Endothelial cell of umbilical vein (primary cell): ENCODE results near the gene MCM3AP. TPM values are rescaled to one million over a fixed set of nuclear protein-coding genes. Genes with fewer than 3 reads are reported as not detected.
"Not testable (repeated sequence)": the region's sequence is repeated elsewhere in the genome, so short reads cannot be mapped to it uniquely, and the experiment has no call there.

Experiments
- BruUV-seq: library from RNA; stranded (reverse); fragments of 400-500 nt; replicated peaks from 2 replicates; lab custom pipeline; 2021; lab: Mats Ljungman, UMichigan
- CTCF ChIA-PET: fragments of 300-600, 350-600 bp; sonication (Branson Sonifier 250); formaldehyde crosslinking; loops from one replicate; lab custom pipeline; 2021; ENCODE audit warnings: antibody characterized with exemption, inconsistent platforms; lab: Charles Lee
- POLR2A ChIA-PET: fragments of 300-600, 350-600 bp; sonication (Branson Sonifier 250); formaldehyde crosslinking; loops from one replicate; lab custom pipeline; 2021; ENCODE audit warnings: antibody characterized with exemption, inconsistent platforms; lab: Charles Lee
- DNase-seq: peaks from one replicate; pipeline ENCODE4 v3.0.0-alpha.2; 2011; ENCODE audit warnings: low read depth, low spot score
- FAIRE-seq: peaks from 2 replicates; lab custom pipeline; 2011; peaks lifted over from hg19 to GRCh38; lab: Jason Lieb, UNC
- H2AFZ ChIP-seq: 2 replicates; pipeline ENCODE4 v1.6.0; 2012; ENCODE audit warnings: low read depth, low read length, control low read depth, inconsistent platforms
- H3K27ac ChIP-seq: 2 replicates; pipeline ENCODE4 v1.5.1; 2011; ENCODE audit warnings: low read depth, mild to moderate bottlenecking, control low read depth, low read length, moderate library complexity; ENCODE audit not compliant: insufficient read depth
- H3K27me3 ChIP-seq, 2 experiments: 2 replicates each; pipeline versions ENCODE4 v1.6.0 to v1.6.1; 2011; ENCODE audit warnings: low read length in 2 of 2, mixed read lengths in 1 of 2; ENCODE audit not compliant: control insufficient read depth in 2 of 2, insufficient read depth in 2 of 2
- H3K36me3 ChIP-seq, 2 experiments: 2 replicates in 1 of 2; 3 replicates in 1 of 2; pipeline ENCODE4 v1.5.1; 2011; ENCODE audit warnings: low read length in 2 of 2, mild to moderate bottlenecking in 1 of 2, moderate library complexity in 1 of 2; ENCODE audit not compliant: control insufficient read depth in 2 of 2, insufficient read depth in 2 of 2; ENCODE audit errors: extremely low read depth in 1 of 2
- H3K4me1 ChIP-seq: 3 replicates; pipeline ENCODE4 v1.5.1; 2011; ENCODE audit warnings: mild to moderate bottlenecking, low read length; ENCODE audit not compliant: control insufficient read depth, insufficient read depth; ENCODE audit errors: extremely low read depth
- H3K4me2 ChIP-seq: 2 replicates; pipeline ENCODE4 v1.6.1; 2011; ENCODE audit warnings: low read length, control low read depth, mixed read lengths; ENCODE audit not compliant: insufficient read depth
- H3K4me3 ChIP-seq, 3 experiments: fragments of 200-600 bp in 1 of 3; sonication (generic), shearing (Covaris generic) in 1 of 3; replicated peaks in 1 of 3; 2 replicates each; pipeline ENCODE4 v1.5.1; 2011 to 2016; ENCODE audit warnings: control low read depth in 3 of 3, low read length in 3 of 3, mild to moderate bottlenecking in 2 of 3, inconsistent platforms in 1 of 3, low read depth in 1 of 3, moderate library complexity in 1 of 3; ENCODE audit not compliant: insufficient read depth in 1 of 3
- H3K79me2 ChIP-seq: 2 replicates; pipeline ENCODE4 v1.6.0; 2012; ENCODE audit warnings: low read length, inconsistent platforms; ENCODE audit not compliant: control insufficient read depth, insufficient read depth
- H3K9ac ChIP-seq: replicated peaks from 2 replicates; pipeline ENCODE3; 2011; ENCODE audit warnings: low read length, control low read depth; ENCODE audit not compliant: insufficient read depth; ENCODE audit errors: extremely low read depth
- H3K9me1 ChIP-seq: replicated peaks from 3 replicates; pipeline ENCODE4 v1.6.0; 2011; ENCODE audit warnings: mild to moderate bottlenecking, low read length; ENCODE audit not compliant: control insufficient read depth, insufficient read depth; ENCODE audit errors: extremely low read depth
- H3K9me3 ChIP-seq: replicated peaks from 2 replicates; pipeline ENCODE4 v1.5.1; 2012; ENCODE audit warnings: low read length, inconsistent platforms; ENCODE audit not compliant: control insufficient read depth, insufficient read depth
- H4K20me1 ChIP-seq: replicated peaks from 2 replicates; pipeline ENCODE3; 2011; ENCODE audit warnings: mild to moderate bottlenecking, low read length; ENCODE audit not compliant: control insufficient read depth, insufficient read depth; ENCODE audit errors: extremely low read depth
- EZH2 ChIP-seq: IDR thresholded peaks from 2 replicates; pipeline ENCODE4 v1.6.1; 2012; ENCODE audit warnings: borderline replicate concordance, low read depth, mild to moderate bottlenecking, moderate library complexity, low read length, inconsistent platforms; ENCODE audit not compliant: severe bottlenecking
- FOS ChIP-seq: IDR thresholded peaks from 2 replicates; pipeline ENCODE4 v1.6.1; 2011; ENCODE audit warnings: mild to moderate bottlenecking, low read length, moderate library complexity, borderline replicate concordance; ENCODE audit not compliant: insufficient read depth
- GATA2 ChIP-seq: IDR thresholded peaks from 2 replicates; pipeline ENCODE4 v1.7.0; 2011; ENCODE audit warnings: low read depth, mild to moderate bottlenecking, moderate library complexity, mixed read lengths, low read length; ENCODE audit not compliant: insufficient read length, insufficient read depth
- JUN ChIP-seq: IDR thresholded peaks from 2 replicates; pipeline ENCODE4 v1.6.1; 2011; ENCODE audit warnings: borderline replicate concordance, low read depth; ENCODE audit not compliant: insufficient read length, insufficient read depth
- MYC ChIP-seq: IDR thresholded peaks from one replicate; pipeline ENCODE4 v1.6.1; 2011; ENCODE audit warnings: mild to moderate bottlenecking, low read depth, low read length
- POLR2A ChIP-seq: IDR thresholded peaks from 2 replicates; pipeline ENCODE4 v1.6.1; 2012; ENCODE audit warnings: low read depth, mild to moderate bottlenecking, control low read depth, low read length
- POLR2AphosphoS5 ChIP-seq: IDR thresholded peaks from 2 replicates; pipeline ENCODE4 v1.6.1; 2012; ENCODE audit warnings: low read depth, mild to moderate bottlenecking, control low read depth, low read length, moderate library complexity; ENCODE audit not compliant: insufficient read depth
- dilution Hi-C: fragments of 300-500 bp; cut with MboI; formaldehyde crosslinking; loops from one replicate; pipeline ENCODE4 v1.15.0; 2019; ENCODE audit warnings: low sequenced_read_pairs; ENCODE audit not compliant: extremely low pct_ligation_motif_present
- intact Hi-C: fragments of 100-400 bp; cut with micrococcal nuclease; formaldehyde crosslinking; loops from one replicate; pipeline ENCODE4 v1.10.0; 2022
- polyA plus RNA-seq, 4 experiments: library from polyadenylated mRNA; depleted of rRNA in 3 of 4; stranded (reverse) in 3 of 4; unstranded in 1 of 4; fragments of >200 nt; gene quantifications; 2 replicates each; pipeline versions ENCODE4 v1.2.1 to v1.2.3, GENCODE V29; 2011 to 2012; ENCODE audit warnings: missing spikeins in 1 of 4
- total RNA-seq: library from RNA; stranded (reverse); gene quantifications from 2 replicates; pipeline ENCODE4 v1.2.3, GENCODE V29; 2021
- TF ChIP-seq, protein P1 (sequence below): IDR thresholded peaks from 2 replicates; pipeline ENCODE4 v1.6.1; 2011; ENCODE audit not compliant: insufficient read depth, insufficient read length
- TF ChIP-seq, protein P2 (sequence below), 2 donors: IDR thresholded peaks; 1 replicate in 1 of 2; 2 replicates in 1 of 2; pipeline ENCODE4 v1.5.1; 2011; ENCODE audit warnings: low read length in 2 of 2, mild to moderate bottlenecking in 2 of 2, moderate library complexity in 2 of 2, control low read depth in 1 of 2, inconsistent platforms in 1 of 2, low read depth in 1 of 2; ENCODE audit not compliant: insufficient read depth in 1 of 2; ENCODE audit errors: extremely low read depth in 1 of 2

MCM3AP gene
- total and polyA plus RNA-seq, 2 donors (not counting 3 experiments of a cell fraction or from before 2014, with no cell fraction given): 37.9 to 115 TPM

DNA sequence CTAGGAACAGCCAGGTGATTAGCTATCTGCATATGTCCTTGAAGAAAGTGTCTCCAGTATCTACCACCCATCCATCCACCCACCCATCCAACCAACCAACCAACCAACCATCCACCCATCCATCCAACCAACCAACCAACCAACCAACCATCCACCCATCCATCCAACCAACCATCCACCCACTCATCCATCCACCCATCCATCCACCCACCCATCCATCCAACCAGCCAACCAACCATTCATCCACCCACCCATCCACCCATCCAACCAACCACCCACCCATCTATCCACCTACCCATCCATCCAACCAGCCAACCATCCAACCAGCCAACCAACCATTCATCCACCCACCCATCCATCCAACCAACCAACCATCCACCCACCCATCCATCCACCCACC, 26.2 kb upstream of the MCM3AP start:
- dilution Hi-C loops: no loop called here
- TF ChIP-seq, protein P1, sequence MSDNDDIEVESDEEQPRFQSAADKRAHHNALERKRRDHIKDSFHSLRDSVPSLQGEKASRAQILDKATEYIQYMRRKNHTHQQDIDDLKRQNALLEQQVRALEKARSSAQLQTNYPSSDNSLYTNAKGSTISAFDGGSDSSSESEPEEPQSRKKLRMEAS: no peak
- TF ChIP-seq MYC: no peak
- TF ChIP-seq FOS: no peak
- TF ChIP-seq EZH2: no peak
- no peak for TF ChIP-seq JUN
- TF ChIP-seq POLR2AphosphoS5: no peak
- TF ChIP-seq POLR2A: no peak
- TF ChIP-seq GATA2: no peak
- TF ChIP-seq, protein P2, sequence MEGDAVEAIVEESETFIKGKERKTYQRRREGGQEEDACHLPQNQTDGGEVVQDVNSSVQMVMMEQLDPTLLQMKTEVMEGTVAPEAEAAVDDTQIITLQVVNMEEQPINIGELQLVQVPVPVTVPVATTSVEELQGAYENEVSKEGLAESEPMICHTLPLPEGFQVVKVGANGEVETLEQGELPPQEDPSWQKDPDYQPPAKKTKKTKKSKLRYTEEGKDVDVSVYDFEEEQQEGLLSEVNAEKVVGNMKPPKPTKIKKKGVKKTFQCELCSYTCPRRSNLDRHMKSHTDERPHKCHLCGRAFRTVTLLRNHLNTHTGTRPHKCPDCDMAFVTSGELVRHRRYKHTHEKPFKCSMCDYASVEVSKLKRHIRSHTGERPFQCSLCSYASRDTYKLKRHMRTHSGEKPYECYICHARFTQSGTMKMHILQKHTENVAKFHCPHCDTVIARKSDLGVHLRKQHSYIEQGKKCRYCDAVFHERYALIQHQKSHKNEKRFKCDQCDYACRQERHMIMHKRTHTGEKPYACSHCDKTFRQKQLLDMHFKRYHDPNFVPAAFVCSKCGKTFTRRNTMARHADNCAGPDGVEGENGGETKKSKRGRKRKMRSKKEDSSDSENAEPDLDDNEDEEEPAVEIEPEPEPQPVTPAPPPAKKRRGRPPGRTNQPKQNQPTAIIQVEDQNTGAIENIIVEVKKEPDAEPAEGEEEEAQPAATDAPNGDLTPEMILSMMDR (IDR thresholded peaks at IDR 0.05; ENCODE audit: extremely low read depth in 1 of 2, insufficient read depth in 1 of 2, low read depth in 1 of 2, low read length in 2 of 2): no peak

DNA sequence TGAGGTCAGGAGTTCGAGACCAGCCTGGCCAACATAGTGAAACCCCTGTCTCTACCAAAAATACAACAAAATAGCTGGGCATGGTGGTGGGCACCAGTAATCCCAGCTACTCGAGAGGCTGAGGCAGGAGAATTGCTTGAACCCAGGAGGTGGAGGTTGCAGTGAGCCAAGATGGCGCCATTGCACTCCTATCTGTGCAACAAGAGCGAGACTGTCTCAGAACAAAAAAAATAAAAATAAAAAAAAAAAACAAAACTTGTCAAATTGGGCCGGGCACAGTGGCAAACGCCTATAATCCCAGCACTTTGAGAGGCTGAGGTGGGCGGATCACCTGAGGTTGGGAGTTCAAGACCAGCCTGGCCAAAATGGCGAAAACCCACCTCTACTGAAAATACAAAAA, 24.8 kb upstream of the MCM3AP start:
- H4K20me1 ChIP-seq, POLR2A ChIA-PET, BruUV-seq, H3K27ac ChIP-seq, H3K4me1 ChIP-seq, H3K9me3 ChIP-seq, H2AFZ ChIP-seq, H3K4me3 ChIP-seq, FAIRE-seq, H3K9me1 ChIP-seq, dilution Hi-C loops, intact Hi-C loops, DNase-seq, H3K79me2 ChIP-seq, H3K36me3 ChIP-seq, H3K4me2 ChIP-seq, H3K27me3 ChIP-seq, H3K9ac ChIP-seq: not testable (repeated sequence)
- CTCF ChIA-PET: interaction anchor here (1.3 kb wide), 1 partner anchor 26 kb away, joined by 3 read pairs; no protein-coding TSS in a partner anchor

More for the DNA sequence above, 26.2 kb upstream of the MCM3AP start:
- DNase-seq (no peak), FAIRE-seq (no peak)
- Histone ChIP-seq H2AFZ (no peak overlapping the region), H3K9ac (no peak overlapping the region), H4K20me1 (no peaks in the 10 kb centered on the region), H3K79me2 (no peaks in the 10 kb centered on the region), H3K9me1 (no peaks in the 10 kb centered on the region), H3K4me1 (no peaks in the 10 kb centered on the region), H3K36me3 (no peaks in the 10 kb centered on the region), H3K9me3 (no peaks in the 10 kb centered on the region), H3K27ac (no peak overlapping the region), H3K4me3 (no peak overlapping the region), H3K4me2 (no peak overlapping the region), H3K27me3 (no peaks in the 10 kb centered on the region)
- ChIA-PET CTCF (no interaction called here), POLR2A (no interaction called here)
- no TSS peak for BruUV-seq
- intact Hi-C loops: no loop called here
